HG02642 (cell line): ENCODE data around the gene SH3RF3.

Source experiments
- ATAC-seq: cut with Tn5 transposase; IDR thresholded peaks from one replicate; pipeline ENCODE4 v1.9.1; 2021; ENCODE audit warnings: mild to moderate bottlenecking; ENCODE audit not compliant: unreplicated experiment, poor library complexity

Gene SH3RF3

GRCh38 chr2:109434351-109434750, 305.3 kb downstream of the SH3RF3 start:
- ATAC-seq: no peak

DNA sequence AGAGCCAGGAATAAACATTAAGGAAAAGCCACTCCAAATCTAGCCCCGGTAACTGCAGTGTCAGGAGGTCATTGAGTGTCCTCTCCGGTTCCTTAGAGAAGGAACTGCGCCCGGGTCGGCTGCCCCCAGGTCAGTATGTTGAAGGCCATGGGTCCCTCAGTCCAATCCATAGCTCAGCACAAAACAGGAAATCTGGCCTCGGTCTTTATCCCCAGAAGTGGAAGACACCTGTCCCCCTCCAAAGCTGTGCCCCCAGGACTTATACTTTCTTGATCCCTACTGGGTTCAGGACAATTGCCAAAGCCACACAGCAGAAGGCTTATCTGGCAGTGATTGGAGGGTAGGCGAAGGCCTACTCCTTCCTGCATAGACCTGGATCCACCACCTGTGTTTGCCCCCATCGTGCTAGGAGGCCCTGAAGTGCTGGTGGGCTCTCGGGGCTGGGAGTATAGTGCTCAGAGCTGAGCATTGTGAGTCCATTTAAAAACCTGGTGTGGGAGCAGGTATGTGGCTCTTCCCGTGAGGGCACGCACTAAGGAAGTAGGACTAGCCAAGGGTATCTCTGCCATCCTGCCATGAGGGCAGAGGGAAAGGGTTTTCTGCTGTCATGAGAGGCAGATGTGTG, 306.2 kb downstream of the SH3RF3 start:
- no peak for ATAC-seq

DNA sequence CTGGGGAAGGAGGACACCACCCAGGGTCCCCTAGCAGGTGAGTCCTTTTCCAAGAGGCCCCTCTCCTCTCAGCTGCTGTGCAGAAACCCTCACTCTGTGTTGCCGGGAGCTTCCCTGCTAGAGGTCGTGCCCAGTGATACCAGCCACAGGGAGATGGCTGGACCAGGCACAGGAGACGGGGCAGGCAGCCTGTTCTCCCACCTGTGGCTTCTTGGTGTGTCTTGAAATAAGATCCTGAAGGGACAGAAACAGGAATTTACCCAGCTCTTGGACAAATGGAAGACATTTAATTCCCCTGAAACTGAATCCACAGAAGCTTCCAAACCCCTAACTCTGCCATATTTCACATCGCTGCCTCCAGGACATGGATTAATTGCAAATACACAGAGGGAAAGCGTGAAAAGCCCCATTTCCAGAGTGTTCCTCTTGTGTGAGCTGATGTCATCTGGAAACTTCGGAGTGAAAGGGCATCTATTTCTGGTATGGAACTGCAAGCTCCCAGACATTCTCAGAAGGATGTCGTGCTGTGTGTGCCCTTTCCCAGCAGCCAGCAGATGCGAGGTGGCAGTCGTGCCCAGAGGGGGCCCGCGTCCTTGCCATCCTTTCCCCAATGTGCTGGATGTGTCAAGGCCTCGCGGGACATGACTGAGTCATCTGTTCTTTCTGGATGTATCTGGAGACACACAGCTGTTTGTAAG, 307.0 kb downstream of the SH3RF3 start:
- ATAC-seq: no peak

DNA sequence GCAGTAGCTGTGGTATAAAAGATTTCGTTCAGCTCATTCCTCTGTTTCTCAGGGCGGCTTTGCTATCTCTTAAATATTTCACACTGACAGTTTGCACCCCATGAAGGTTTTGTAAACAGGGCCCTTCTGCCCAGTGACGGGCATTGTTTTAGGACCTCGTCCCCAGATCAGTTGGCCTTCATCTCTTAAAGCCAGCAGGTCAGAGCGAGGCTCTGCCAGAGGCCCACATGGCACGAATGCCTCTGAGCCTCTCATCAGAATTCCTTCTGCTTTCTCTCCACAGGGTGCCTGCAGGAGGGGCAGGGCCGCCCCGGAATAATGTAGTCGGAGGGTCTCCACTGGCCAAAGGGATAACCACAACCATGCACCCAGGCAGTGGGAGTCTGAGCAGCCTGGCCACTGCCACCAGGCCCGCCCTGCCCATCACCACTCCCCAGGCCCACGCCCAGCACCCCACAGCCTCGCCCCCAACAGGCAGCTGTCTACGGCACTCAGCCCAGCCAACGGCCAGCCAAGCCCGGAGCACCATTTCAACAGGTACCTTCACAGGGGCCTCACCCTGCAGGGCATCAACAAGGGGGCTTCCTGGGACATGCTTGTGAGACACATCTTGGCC, 307.7 kb downstream of the SH3RF3 start:
- no peak for ATAC-seq

GRCh38 chr2:109437325-109438090, 308.5 kb downstream of the SH3RF3 start:
- ATAC-seq: no peak

DNA sequence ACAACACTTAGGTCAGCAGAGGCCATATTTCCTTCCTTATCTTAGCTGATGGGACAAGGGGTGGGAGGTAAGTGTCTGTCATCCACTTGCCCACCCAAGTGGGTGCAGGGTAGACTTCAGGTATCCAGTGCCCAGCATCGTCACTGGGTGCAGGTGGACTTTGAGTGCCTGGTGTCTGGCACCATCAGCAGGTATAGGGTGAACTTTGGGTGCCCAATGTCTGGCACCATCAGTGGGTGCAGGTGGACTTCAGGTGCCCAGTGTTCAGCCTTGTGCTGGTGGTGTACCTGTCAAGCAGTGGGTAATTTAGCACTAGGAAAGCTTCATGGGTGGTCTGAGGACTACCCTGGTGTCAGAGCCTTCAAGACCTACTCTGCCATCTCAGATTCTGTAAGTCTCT, 309.1 kb downstream of the SH3RF3 start:
- no peak for ATAC-seq

DNA sequence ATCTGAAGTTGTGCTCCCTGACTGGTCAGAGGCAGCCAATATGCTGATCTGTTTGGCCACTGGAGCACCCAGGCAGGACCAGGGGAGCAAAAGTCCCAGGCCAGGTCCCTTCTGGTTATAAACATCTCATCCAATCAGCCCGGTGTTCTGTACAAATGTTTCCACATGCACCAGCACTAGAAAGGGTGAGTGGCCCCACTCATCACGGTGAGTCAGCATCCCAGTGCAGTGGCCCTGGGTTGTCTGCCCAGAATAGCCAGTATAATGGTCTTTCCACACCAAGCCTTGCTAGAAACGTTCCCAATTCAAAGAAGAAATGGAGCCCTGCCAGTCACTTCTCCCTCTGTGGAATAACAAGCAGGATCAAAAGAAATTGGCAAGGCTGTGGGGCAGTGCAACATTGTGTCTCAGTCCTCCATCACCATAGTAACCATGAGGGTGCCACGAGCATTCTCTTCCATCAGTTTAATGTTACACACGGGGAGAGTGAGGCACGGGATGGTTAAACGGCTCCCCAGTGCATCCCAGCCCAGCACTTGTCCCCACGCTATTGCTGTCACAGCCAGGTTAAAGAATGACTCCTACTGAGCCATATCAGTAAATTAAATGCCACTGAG, 309.9 kb downstream of the SH3RF3 start:
- no peak for ATAC-seq

- ATAC-seq: no peak
Observed at GRCh38 chr2:109439390-109439786, 310.4 kb downstream of the SH3RF3 start.

- no peak for ATAC-seq
Observed at GRCh38 chr2:109439986-109440385, 311.0 kb downstream of the SH3RF3 start.

DNA sequence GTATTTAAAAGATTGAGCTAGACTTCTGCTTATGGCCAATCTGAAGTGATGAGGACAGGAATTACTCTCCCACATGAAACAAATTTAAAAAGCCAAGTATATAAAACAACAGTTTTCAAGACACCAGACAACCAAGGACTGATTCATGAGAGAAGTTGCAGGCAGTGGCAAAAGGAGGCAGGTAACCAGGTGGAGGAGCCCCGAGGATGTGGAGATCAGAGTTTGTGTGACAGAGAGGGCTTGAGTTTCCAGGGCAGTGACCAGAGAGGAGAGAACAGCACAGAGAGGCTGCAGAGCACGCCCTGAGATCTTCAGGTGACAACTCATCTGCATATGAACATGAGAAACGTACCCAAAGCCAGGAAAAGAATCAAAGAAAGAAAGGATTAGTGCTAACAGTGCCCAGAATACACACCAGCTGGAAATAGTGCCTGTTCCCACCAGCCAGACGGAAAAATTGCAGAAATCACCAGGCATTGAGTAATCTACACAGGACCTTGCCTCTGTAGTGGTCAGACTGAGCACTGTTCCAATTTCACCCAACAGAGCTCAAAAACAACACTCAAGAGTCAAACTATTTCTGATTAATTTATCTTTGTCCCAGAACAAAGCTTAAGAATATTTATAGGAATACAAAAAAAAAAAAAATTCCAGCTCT, 311.6 kb downstream of the SH3RF3 start:
- ATAC-seq: no peak

GRCh38 chr2:109442715-109443319, 313.8 kb downstream of the SH3RF3 start:
- ATAC-seq: no peak

DNA sequence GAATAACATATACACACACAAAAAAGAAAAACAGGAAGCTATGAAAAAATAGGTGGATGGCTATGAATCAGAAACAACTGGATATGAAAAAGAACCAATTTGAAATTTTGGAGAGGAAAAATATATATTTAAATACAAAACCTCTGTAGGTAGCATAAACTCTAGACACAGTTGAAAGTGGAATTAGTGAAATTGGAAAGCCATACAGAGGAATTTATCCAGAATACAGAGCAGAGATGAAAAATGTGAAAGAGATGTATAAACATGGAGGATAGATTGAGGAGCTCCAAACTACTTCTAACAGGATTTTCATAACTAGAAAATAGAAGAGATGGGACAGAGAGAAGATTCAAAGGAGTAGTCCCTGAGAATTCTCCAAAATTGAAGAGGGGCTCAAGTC, 315.9 kb downstream of the SH3RF3 start:
- no peak for ATAC-seq

GRCh38 chr2:109446278-109447131, 317.5 kb downstream of the SH3RF3 start:
- no peak for ATAC-seq

DNA sequence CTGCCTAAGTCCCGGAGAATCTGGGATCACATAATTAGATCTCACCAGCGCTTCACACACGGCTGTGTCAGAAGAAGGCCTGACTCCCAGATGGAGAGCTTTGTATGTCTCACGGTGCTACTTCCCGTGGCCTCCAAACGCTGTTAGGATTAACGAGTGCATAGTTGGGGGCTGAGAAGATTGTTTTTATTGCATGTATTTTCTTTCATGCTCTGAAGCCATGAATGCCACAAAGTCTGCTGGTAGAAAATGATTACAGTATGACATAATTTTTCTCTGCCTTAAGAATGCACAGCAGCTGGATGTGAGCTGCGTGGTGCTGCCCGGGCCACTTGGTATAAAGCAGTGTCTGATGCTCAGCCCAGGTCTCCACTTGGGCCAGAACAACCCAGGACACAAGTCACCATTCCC, 318.3 kb downstream of the SH3RF3 start:
- no peak for ATAC-seq

GRCh38 chr2:109447776-109448175, 318.8 kb downstream of the SH3RF3 start:
- no peak for ATAC-seq

- ATAC-seq: no peak
Observed at GRCh38 chr2:109448207-109448606, 319.2 kb downstream of the SH3RF3 start.

- no peak for ATAC-seq
Observed at GRCh38 chr2:109448946-109449788, 320.2 kb downstream of the SH3RF3 start.
